Transverse colon (tissue), 4 donors: ENCODE data around the gene OR52E2. TPM values are rescaled to one million over a fixed set of nuclear protein-coding genes. Genes with fewer than 3 reads are reported as not detected.

Experiments used
- DNase-seq: peaks from one replicate; pipeline ENCODE4 v3.0.0-alpha.2; 2019
- H3K27ac ChIP-seq, 4 donors: fragments of 200-600 bp; sonication (generic); 2 replicates each; pipeline ENCODE4 v1.5.1; 2016 to 2018; ENCODE audit warnings: inconsistent platforms in 4 of 4
- H3K27me3 ChIP-seq: fragments of 200-600 bp; sonication (generic); 2 replicates; pipeline ENCODE4 v1.5.1; 2017; ENCODE audit warnings: inconsistent platforms
- H3K36me3 ChIP-seq, 4 donors: fragments of 200-600 bp; sonication (generic); 2 replicates each; pipeline ENCODE4 v1.5.1; 2017 to 2019; ENCODE audit warnings: inconsistent platforms in 4 of 4
- H3K4me1 ChIP-seq, 4 donors: fragments of 200-600 bp; sonication (generic); 2 replicates each; pipeline ENCODE4 v1.5.1; 2017 to 2020; ENCODE audit warnings: inconsistent platforms in 4 of 4
- H3K4me3 ChIP-seq, 4 donors: fragments of 200-600 bp; sonication (generic); 1 replicate in 1 of 4; 2 replicates in 3 of 4; pipeline versions ENCODE4 v1.5.1 to v1.6.1; 2017 to 2019; ENCODE audit warnings: inconsistent platforms in 4 of 4
- H3K9me3 ChIP-seq, 2 donors: fragments of 200-600 bp; sonication (generic); 2 replicates each; pipeline ENCODE4 v1.5.1; 2017 to 2019; ENCODE audit warnings: inconsistent platforms in 2 of 2
- CTCF ChIP-seq, 5 experiments: fragments of 200-600 bp in 3 of 5; fragments of 450-650 bp in 2 of 5; sonication (generic) in 3 of 5; IDR thresholded peaks; 1 replicate in 2 of 5; 2 replicates in 3 of 5; pipeline ENCODE4 v1.5.1; 2016 to 2017; ENCODE audit warnings: antibody characterized with exemption in 5 of 5, inconsistent platforms in 3 of 5, mild to moderate bottlenecking in 2 of 5, moderate library complexity in 1 of 5
- EP300 ChIP-seq: sonication (generic); formaldehyde crosslinking; IDR thresholded peaks from one replicate; pipeline ENCODE4 v1.6.1; 2017; ENCODE audit warnings: antibody characterized with exemption, low read depth
- POLR2A ChIP-seq: fragments of 450-650 bp; IDR thresholded peaks from one replicate; pipeline ENCODE4 v1.6.1; 2016; ENCODE audit warnings: antibody characterized with exemption, mild to moderate bottlenecking, moderate library complexity
- POLR2AphosphoS5 ChIP-seq, 3 donors: sonication (generic); formaldehyde crosslinking; IDR thresholded peaks; one replicate each; pipeline ENCODE4 v1.6.1; 2016; ENCODE audit warnings: antibody characterized with exemption in 3 of 3
- WGBS, 2 donors: methylation state at CpG; one replicate each; pipeline ENCODE4 v1.1.5; 2018; ENCODE audit warnings: low coverage in 1 of 2; 5-methylcytosine and 5-hydroxymethylcytosine counted together
- in situ Hi-C, 4 donors: fragments of 200-750 bp; cut with MboI; loops; one replicate each; pipeline versions ENCODE4 v1.15.0 to v1.15.1; 2017; ENCODE audit warnings: low sequenced_read_pairs in 3 of 4, low pct_ligation_motif_present in 1 of 4, low pct_unique_long_range_greater_than_20kb in 1 of 4
- intact Hi-C: fragments of 100-400 bp; cut with DNase I; formaldehyde crosslinking; loops from one replicate; pipeline ENCODE4 v1.15.1; 2023; ENCODE audit warnings: low total_unique reads
- total RNA-seq, 4 donors: library from RNA; depleted of rRNA; stranded (reverse); fragments of >200 nt; gene quantifications; one replicate each; pipeline ENCODE4 v1.1.0, GENCODE V29; 2016

The OR52E2 gene
- total RNA-seq, result not detected

GRCh38 chr11:5059391-5059790, at the start of gene OR52E2:
OR52E2 (minus strand) TSS chr11:5059627; CDS start chr11:5059627, 0 bp downstream.
- no peak for DNase-seq
- in situ Hi-C loops, result no loop called here
- H3K4me1 ChIP-seq, result no peaks in the 10 kb centered on the region
- H3K9me3 ChIP-seq, result no peaks in the 10 kb centered on the region
- no peaks in the 10 kb centered on the region for H3K27me3 ChIP-seq
- no peaks in the 10 kb centered on the region for H3K36me3 ChIP-seq
- intact Hi-C loops, result no loop called here
- no peak for TF ChIP-seq EP300
- no peak for TF ChIP-seq CTCF (IDR thresholded peaks at IDR 0.05)
- TF ChIP-seq POLR2A, result no peak
- no peak for TF ChIP-seq POLR2AphosphoS5 (IDR thresholded peaks at IDR 0.05)
- 87 to 91% methylated on average over 3 of the region's 3 CpGs for WGBS, 2 donors
- no peak within 1 kb of the TSS for H3K27ac ChIP-seq
- no peak within 1 kb of the TSS for H3K4me3 ChIP-seq

GRCh38 chr11:5107285-5107684, 47.9 kb upstream of the OR52E2 start:
- H3K27ac ChIP-seq, result no peak overlapping the region
- no peak for TF ChIP-seq CTCF (IDR thresholded peaks at IDR 0.05)
- TF ChIP-seq EP300, result no peak
- no peak for TF ChIP-seq POLR2A
- TF ChIP-seq POLR2AphosphoS5 (IDR thresholded peaks at IDR 0.05), result no peak
- no peaks in the 10 kb centered on the region for H3K36me3 ChIP-seq
- intact Hi-C loops (no loop called here), in situ Hi-C loops (no loop called here)
- H3K9me3 ChIP-seq, result no peaks in the 10 kb centered on the region
- H3K4me3 ChIP-seq, result no peak overlapping the region
- no peaks in the 10 kb centered on the region for H3K4me1 ChIP-seq
- no peak for DNase-seq
- WGBS, 2 donors, result 37 to 66% methylated on average over 2 to 3 of the region's 3 CpGs
- no peaks in the 10 kb centered on the region for H3K27me3 ChIP-seq

GRCh38 chr11:5103066-5103465, 43.6 kb upstream of the OR52E2 start:
- in situ Hi-C loops, result no loop called here
- H3K36me3 ChIP-seq, result no peaks in the 10 kb centered on the region
- no peak for DNase-seq

GRCh38 chr11:5102246-5102645, 42.8 kb upstream of the OR52E2 start:
- 45 to 71% methylated on average over 2 of the region's 2 CpGs for WGBS, 2 donors
- H3K4me1 ChIP-seq, result no peaks in the 10 kb centered on the region
- in situ Hi-C loops, result no loop called here
- H3K27me3 ChIP-seq, result no peaks in the 10 kb centered on the region
- H3K36me3 ChIP-seq, result no peaks in the 10 kb centered on the region
- H3K9me3 ChIP-seq, result no peaks in the 10 kb centered on the region
- DNase-seq, result no peak
- intact Hi-C loops, result no loop called here
- TF ChIP-seq POLR2A (no peak), EP300 (no peak), CTCF (IDR thresholded peaks at IDR 0.05) (no peak), POLR2AphosphoS5 (IDR thresholded peaks at IDR 0.05) (no peak)
- H3K4me3 ChIP-seq, result no peak overlapping the region
- H3K27ac ChIP-seq, result no peak overlapping the region

More at GRCh38 chr11:5103066-5103465, 43.6 kb upstream of the OR52E2 start:
- Histone ChIP-seq H3K4me1 (no peaks in the 10 kb centered on the region), H3K9me3 (no peaks in the 10 kb centered on the region), H3K27ac (no peak overlapping the region), H3K4me3 (no peak overlapping the region), H3K27me3 (no peaks in the 10 kb centered on the region)
- intact Hi-C loops, result no loop called here
- TF ChIP-seq EP300, result no peak
- no peak for TF ChIP-seq POLR2A
- TF ChIP-seq CTCF (IDR thresholded peaks at IDR 0.05), result no peak
- no peak for TF ChIP-seq POLR2AphosphoS5 (IDR thresholded peaks at IDR 0.05)
